GM06990 (cell line): ENCODE data around the gene CLOCK.
A peak's percentile ranks its signal among the peaks of the same experiment; 100 is the strongest.
"Not testable (repeated sequence)": the region's sequence is repeated elsewhere in the genome, so short reads cannot be mapped to it uniquely, and the experiment has no call there.

Experiments used
- DNase-seq: peaks from one replicate; pipeline ENCODE4 v3.0.0-alpha.2; 2011; ENCODE audit not compliant: insufficient read length; ENCODE audit errors: extremely low read depth
- H3K27me3 ChIP-seq: replicated peaks from 2 replicates; pipeline ENCODE4 v1.6.0; 2011; ENCODE audit warnings: low read length; ENCODE audit not compliant: control insufficient read depth, insufficient read depth
- H3K36me3 ChIP-seq: 2 replicates; pipeline ENCODE4 v1.5.1; 2011; ENCODE audit warnings: low read length; ENCODE audit not compliant: control insufficient read depth, insufficient read depth
- H3K4me3 ChIP-seq: replicated peaks from 2 replicates; pipeline ENCODE4 v1.5.1; 2011; ENCODE audit warnings: low read depth, mild to moderate bottlenecking, control low read depth, low read length
- CTCF ChIP-seq: IDR thresholded peaks from 2 replicates; pipeline ENCODE4 v1.5.1; 2011; ENCODE audit warnings: low read length, control low read depth, mild to moderate bottlenecking, inconsistent platforms; ENCODE audit not compliant: insufficient read depth, poor library complexity, severe bottlenecking

CLOCK gene

GRCh38 chr4:55554453-55555030 lies 7.8 kb upstream of the CLOCK start:
- Histone ChIP-seq H3K4me3 (no peak overlapping the region), H3K36me3 (no peaks in the 10 kb centered on the region), H3K27me3 (no peaks in the 10 kb centered on the region)
- TF ChIP-seq CTCF, result peak; percentile 40
- no peak for DNase-seq

GRCh38 chr4:55553441-55554201 lies 6.9 kb upstream of the CLOCK start:
- H3K4me3 ChIP-seq, result no peak overlapping the region; the same call in none of the 2 replicates
- H3K27me3 ChIP-seq, result no peaks in the 10 kb centered on the region
- no peak for TF ChIP-seq CTCF
- no peak for DNase-seq
- H3K36me3 ChIP-seq, result no peaks in the 10 kb centered on the region

DNA sequence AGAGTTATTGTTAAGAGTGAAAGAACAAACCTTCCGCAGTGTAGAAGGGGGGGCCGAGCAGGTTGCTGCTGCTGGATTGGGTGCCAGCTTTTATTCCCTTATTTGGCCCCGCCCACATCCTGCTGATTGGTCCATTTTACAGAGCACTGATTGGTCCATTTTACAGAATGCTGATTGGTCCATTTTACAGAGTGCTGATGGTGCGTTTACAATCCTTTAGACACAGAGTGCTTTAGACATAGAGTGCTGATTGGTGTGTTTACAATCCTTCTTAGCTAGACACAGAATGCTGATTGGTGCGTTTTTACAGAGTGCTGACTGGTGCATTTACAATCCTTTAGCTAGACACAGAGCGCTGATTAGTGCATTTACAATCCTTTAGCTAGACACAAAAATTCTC lies 5.3 kb upstream of the CLOCK start:
- H3K4me3 ChIP-seq, DNase-seq, H3K27me3 ChIP-seq, H3K36me3 ChIP-seq: not testable (repeated sequence)

- no peak for TF ChIP-seq CTCF
- DNase-seq, result no peak
- H3K27me3 ChIP-seq, result no peaks in the 10 kb centered on the region
- no peaks in the 10 kb centered on the region for H3K36me3 ChIP-seq
- no peak overlapping the region for H3K4me3 ChIP-seq
These were observed 3.2 kb upstream of the CLOCK start for GRCh38 chr4:55549888-55550287.

DNA sequence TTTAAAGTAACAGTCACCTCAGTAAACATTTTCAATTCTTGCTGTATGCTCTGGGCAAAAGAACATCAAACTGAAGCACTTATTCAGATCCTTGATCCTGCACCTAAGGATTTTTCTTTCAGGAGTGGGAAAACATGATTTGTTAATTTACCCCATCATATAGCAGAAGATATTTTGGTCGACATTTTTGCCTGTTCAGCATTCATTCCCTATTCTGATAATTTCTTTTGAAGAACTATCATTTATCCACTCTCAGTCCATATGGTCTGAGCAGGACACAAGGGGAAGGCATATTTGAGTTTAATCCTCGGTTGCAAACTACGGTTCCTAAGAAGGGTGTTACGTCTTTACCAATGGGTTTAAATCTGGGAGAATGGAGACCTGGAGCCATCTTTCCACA lies 1.2 kb upstream of the CLOCK start:
- no peak for TF ChIP-seq CTCF
- H3K4me3 ChIP-seq, result no peak overlapping the region; the same call in 1 of the 2 replicates
- no peaks in the 10 kb centered on the region for H3K36me3 ChIP-seq
- no peak for DNase-seq
- H3K27me3 ChIP-seq, result no peaks in the 10 kb centered on the region

DNA sequence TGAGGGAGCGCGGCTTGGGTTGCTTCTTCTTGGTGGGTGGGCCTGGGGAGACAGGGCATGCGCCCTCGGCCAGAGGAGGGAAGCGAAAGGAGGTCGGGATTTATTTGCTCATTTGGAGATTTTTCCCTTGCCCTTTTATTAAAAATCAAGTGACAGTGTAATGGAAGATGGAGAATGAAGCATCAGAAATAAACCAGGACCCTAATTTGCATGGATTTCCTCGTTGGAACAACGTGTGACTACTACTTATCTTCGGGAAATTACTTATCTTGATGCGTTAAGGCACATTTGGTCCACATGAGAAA lies 709 bp upstream of the CLOCK start:
- Histone ChIP-seq H3K36me3 (no peaks in the 10 kb centered on the region), H3K27me3 (no peaks in the 10 kb centered on the region), H3K4me3 (peak overlapping the region; percentile 87)
- DNase-seq, result no peak
- no peak for TF ChIP-seq CTCF
